Endothelial cell of umbilical vein (primary cell): ENCODE measurements around the gene KYAT1. TPM values are rescaled to one million over a fixed set of nuclear protein-coding genes. Genes with fewer than 3 reads are reported as not detected.

ENCODE experiments used
- BruUV-seq: library from RNA; stranded (reverse); fragments of 400-500 nt; replicated peaks from 2 replicates; lab custom pipeline; 2021; lab: Mats Ljungman, UMichigan
- CTCF ChIA-PET: fragments of 300-600, 350-600 bp; sonication (Branson Sonifier 250); formaldehyde crosslinking; loops from one replicate; lab custom pipeline; 2021; ENCODE audit warnings: antibody characterized with exemption, inconsistent platforms; lab: Charles Lee
- POLR2A ChIA-PET: fragments of 300-600, 350-600 bp; sonication (Branson Sonifier 250); formaldehyde crosslinking; loops from one replicate; lab custom pipeline; 2021; ENCODE audit warnings: antibody characterized with exemption, inconsistent platforms; lab: Charles Lee
- DNase-seq: peaks from one replicate; pipeline ENCODE4 v3.0.0-alpha.2; 2011; ENCODE audit warnings: low read depth, low spot score
- FAIRE-seq: peaks from 2 replicates; lab custom pipeline; 2011; peaks lifted over from hg19 to GRCh38; lab: Jason Lieb, UNC
- H2AFZ ChIP-seq: 2 replicates; pipeline ENCODE4 v1.6.0; 2012; ENCODE audit warnings: low read depth, low read length, control low read depth, inconsistent platforms
- H3K27ac ChIP-seq: 2 replicates; pipeline ENCODE4 v1.5.1; 2011; ENCODE audit warnings: low read depth, mild to moderate bottlenecking, control low read depth, low read length, moderate library complexity; ENCODE audit not compliant: insufficient read depth
- H3K27me3 ChIP-seq, 2 experiments: 2 replicates each; pipeline versions ENCODE4 v1.6.0 to v1.6.1; 2011; ENCODE audit warnings: low read length in 2 of 2, mixed read lengths in 1 of 2; ENCODE audit not compliant: control insufficient read depth in 2 of 2, insufficient read depth in 2 of 2
- H3K36me3 ChIP-seq, 2 experiments: 2 replicates in 1 of 2; 3 replicates in 1 of 2; pipeline ENCODE4 v1.5.1; 2011; ENCODE audit warnings: low read length in 2 of 2, mild to moderate bottlenecking in 1 of 2, moderate library complexity in 1 of 2; ENCODE audit not compliant: control insufficient read depth in 2 of 2, insufficient read depth in 2 of 2; ENCODE audit errors: extremely low read depth in 1 of 2
- H3K4me1 ChIP-seq: 3 replicates; pipeline ENCODE4 v1.5.1; 2011; ENCODE audit warnings: mild to moderate bottlenecking, low read length; ENCODE audit not compliant: control insufficient read depth, insufficient read depth; ENCODE audit errors: extremely low read depth
- H3K4me2 ChIP-seq: 2 replicates; pipeline ENCODE4 v1.6.1; 2011; ENCODE audit warnings: low read length, control low read depth, mixed read lengths; ENCODE audit not compliant: insufficient read depth
- H3K4me3 ChIP-seq, 3 experiments: fragments of 200-600 bp in 1 of 3; sonication (generic), shearing (Covaris generic) in 1 of 3; replicated peaks in 1 of 3; 2 replicates each; pipeline ENCODE4 v1.5.1; 2011 to 2016; ENCODE audit warnings: control low read depth in 3 of 3, low read length in 3 of 3, mild to moderate bottlenecking in 2 of 3, inconsistent platforms in 1 of 3, low read depth in 1 of 3, moderate library complexity in 1 of 3; ENCODE audit not compliant: insufficient read depth in 1 of 3
- H3K79me2 ChIP-seq: 2 replicates; pipeline ENCODE4 v1.6.0; 2012; ENCODE audit warnings: low read length, inconsistent platforms; ENCODE audit not compliant: control insufficient read depth, insufficient read depth
- H3K9ac ChIP-seq: replicated peaks from 2 replicates; pipeline ENCODE3; 2011; ENCODE audit warnings: low read length, control low read depth; ENCODE audit not compliant: insufficient read depth; ENCODE audit errors: extremely low read depth
- H3K9me1 ChIP-seq: replicated peaks from 3 replicates; pipeline ENCODE4 v1.6.0; 2011; ENCODE audit warnings: mild to moderate bottlenecking, low read length; ENCODE audit not compliant: control insufficient read depth, insufficient read depth; ENCODE audit errors: extremely low read depth
- H3K9me3 ChIP-seq: replicated peaks from 2 replicates; pipeline ENCODE4 v1.5.1; 2012; ENCODE audit warnings: low read length, inconsistent platforms; ENCODE audit not compliant: control insufficient read depth, insufficient read depth
- H4K20me1 ChIP-seq: replicated peaks from 2 replicates; pipeline ENCODE3; 2011; ENCODE audit warnings: mild to moderate bottlenecking, low read length; ENCODE audit not compliant: control insufficient read depth, insufficient read depth; ENCODE audit errors: extremely low read depth
- EZH2 ChIP-seq: IDR thresholded peaks from 2 replicates; pipeline ENCODE4 v1.6.1; 2012; ENCODE audit warnings: borderline replicate concordance, low read depth, mild to moderate bottlenecking, moderate library complexity, low read length, inconsistent platforms; ENCODE audit not compliant: severe bottlenecking
- FOS ChIP-seq: IDR thresholded peaks from 2 replicates; pipeline ENCODE4 v1.6.1; 2011; ENCODE audit warnings: mild to moderate bottlenecking, low read length, moderate library complexity, borderline replicate concordance; ENCODE audit not compliant: insufficient read depth
- GATA2 ChIP-seq: IDR thresholded peaks from 2 replicates; pipeline ENCODE4 v1.7.0; 2011; ENCODE audit warnings: low read depth, mild to moderate bottlenecking, moderate library complexity, mixed read lengths, low read length; ENCODE audit not compliant: insufficient read length, insufficient read depth
- JUN ChIP-seq: IDR thresholded peaks from 2 replicates; pipeline ENCODE4 v1.6.1; 2011; ENCODE audit warnings: borderline replicate concordance, low read depth; ENCODE audit not compliant: insufficient read length, insufficient read depth
- MYC ChIP-seq: IDR thresholded peaks from one replicate; pipeline ENCODE4 v1.6.1; 2011; ENCODE audit warnings: mild to moderate bottlenecking, low read depth, low read length
- POLR2A ChIP-seq: IDR thresholded peaks from 2 replicates; pipeline ENCODE4 v1.6.1; 2012; ENCODE audit warnings: low read depth, mild to moderate bottlenecking, control low read depth, low read length
- POLR2AphosphoS5 ChIP-seq: IDR thresholded peaks from 2 replicates; pipeline ENCODE4 v1.6.1; 2012; ENCODE audit warnings: low read depth, mild to moderate bottlenecking, control low read depth, low read length, moderate library complexity; ENCODE audit not compliant: insufficient read depth
- dilution Hi-C: fragments of 300-500 bp; cut with MboI; formaldehyde crosslinking; loops from one replicate; pipeline ENCODE4 v1.15.0; 2019; ENCODE audit warnings: low sequenced_read_pairs; ENCODE audit not compliant: extremely low pct_ligation_motif_present
- intact Hi-C: fragments of 100-400 bp; cut with micrococcal nuclease; formaldehyde crosslinking; loops from one replicate; pipeline ENCODE4 v1.10.0; 2022
- polyA plus RNA-seq, 4 experiments: library from polyadenylated mRNA; depleted of rRNA in 3 of 4; stranded (reverse) in 3 of 4; unstranded in 1 of 4; fragments of >200 nt; gene quantifications; 2 replicates each; pipeline versions ENCODE4 v1.2.1 to v1.2.3, GENCODE V29; 2011 to 2012; ENCODE audit warnings: missing spikeins in 1 of 4
- total RNA-seq: library from RNA; stranded (reverse); gene quantifications from 2 replicates; pipeline ENCODE4 v1.2.3, GENCODE V29; 2021
- TF ChIP-seq, protein P1 (sequence below): IDR thresholded peaks from 2 replicates; pipeline ENCODE4 v1.6.1; 2011; ENCODE audit not compliant: insufficient read depth, insufficient read length
- TF ChIP-seq, protein P2 (sequence below), 2 donors: IDR thresholded peaks; 1 replicate in 1 of 2; 2 replicates in 1 of 2; pipeline ENCODE4 v1.5.1; 2011; ENCODE audit warnings: low read length in 2 of 2, mild to moderate bottlenecking in 2 of 2, moderate library complexity in 2 of 2, control low read depth in 1 of 2, inconsistent platforms in 1 of 2, low read depth in 1 of 2; ENCODE audit not compliant: insufficient read depth in 1 of 2; ENCODE audit errors: extremely low read depth in 1 of 2

Gene KYAT1
- total and polyA plus RNA-seq, 2 donors (not counting 3 experiments of a cell fraction or from before 2014, with no cell fraction given) = 7.2 to 9.6 TPM

DNA sequence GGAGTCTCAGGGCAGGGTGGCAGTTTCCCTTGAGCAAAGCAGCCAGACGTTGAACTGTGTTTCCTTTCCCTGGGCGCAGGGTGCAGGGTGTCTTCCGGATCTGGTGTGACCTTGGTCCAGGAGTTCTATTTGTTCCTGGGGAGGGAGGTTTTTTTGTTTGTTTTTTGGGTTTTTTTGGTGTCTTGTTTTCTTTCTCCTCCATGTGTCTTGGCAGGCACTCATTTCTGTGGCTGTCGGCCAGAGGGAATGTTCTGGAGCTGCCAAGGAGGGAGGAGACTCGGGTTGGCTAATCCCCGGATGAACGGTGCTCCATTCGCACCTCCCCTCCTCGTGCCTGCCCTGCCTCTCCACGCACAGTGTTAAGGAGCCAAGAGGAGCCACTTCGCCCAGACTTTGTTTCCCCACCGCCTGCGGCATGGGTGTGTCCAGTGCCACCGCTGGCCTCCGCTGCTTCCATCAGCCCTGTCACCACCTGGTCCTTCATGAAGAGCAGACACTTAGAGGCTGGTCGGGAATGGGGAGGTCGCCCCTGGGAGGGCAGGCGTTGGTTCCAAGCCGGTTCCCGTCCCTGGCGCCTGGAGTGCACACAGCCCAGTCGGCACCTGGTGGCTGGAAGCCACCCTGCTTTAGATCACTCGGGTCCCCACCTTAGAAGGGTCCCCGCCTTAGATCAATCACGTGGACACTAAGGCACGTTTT is 35.5 kb upstream of the KYAT1 start:
- Histone ChIP-seq H3K9me3 (no peaks in the 10 kb centered on the region), H3K27ac (peak overlapping the region; percentile 30), H3K4me3 (no peak overlapping the region), H3K36me3 (peaks cover 15 to 23% of the 10 kb centered on the region in 2 experiments), H2AFZ (no peak overlapping the region), H3K4me1 (peaks cover 65% of the 10 kb centered on the region), H3K9ac (no peak overlapping the region), H3K4me2 (no peak overlapping the region), H3K79me2 (peaks cover 36% of the 10 kb centered on the region), H4K20me1 (no peaks in the 10 kb centered on the region), H3K27me3 (no peaks in the 10 kb centered on the region), H3K9me1 (no peaks in the 10 kb centered on the region)
- ChIA-PET POLR2A (no interaction called here), CTCF (interaction anchor here (0.7 to 1.8 kb wide), 3 partner anchors 10 to 55 kb away, joined by 4 to 5 read pairs (median 4); no protein-coding TSS in a partner anchor)
- DNase-seq = peak; percentile 86
- TF ChIP-seq GATA2 (no peak), POLR2AphosphoS5 (peak; percentile 89)
- dilution Hi-C loops = no loop called here
- intact Hi-C loops = no loop called here
- TSS peak; percentile 53 for BruUV-seq
- peak; percentile 94 for FAIRE-seq

DNA sequence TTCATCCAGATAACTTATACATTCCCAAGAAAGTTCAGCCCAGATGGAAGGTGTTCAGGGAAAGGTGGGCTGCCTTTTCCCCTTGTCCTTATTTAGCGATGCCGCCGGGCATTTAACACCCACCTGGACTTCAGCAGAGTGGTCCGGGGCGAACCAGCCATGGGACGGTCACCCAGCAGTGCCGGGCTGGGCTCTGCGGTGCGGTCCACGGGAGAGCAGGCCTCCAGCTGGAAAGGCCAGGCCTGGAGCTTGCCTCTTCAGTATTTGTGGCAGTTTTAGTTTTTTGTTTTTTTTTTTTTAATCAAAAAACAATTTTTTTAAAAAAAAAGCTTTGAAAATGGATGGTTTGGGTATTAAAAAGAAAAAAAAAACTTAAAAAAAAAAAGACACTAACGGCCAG is 35.0 kb upstream of the KYAT1 start:
- BruUV-seq = no TSS peak
- Histone ChIP-seq H3K4me3 (no peak overlapping the region), H3K9me1 (no peaks in the 10 kb centered on the region), H3K9ac (no peak overlapping the region), H3K27ac (peak overlapping the region; percentile 30), H3K4me1 (peaks cover 68% of the 10 kb centered on the region), H3K4me2 (no peak overlapping the region), H3K27me3 (no peaks in the 10 kb centered on the region), H3K36me3 (peaks cover 15 to 23% of the 10 kb centered on the region in 2 experiments), H3K79me2 (peaks cover 39% of the 10 kb centered on the region), H2AFZ (no peak overlapping the region), H4K20me1 (no peaks in the 10 kb centered on the region), H3K9me3 (no peaks in the 10 kb centered on the region)
- intact Hi-C loops (no loop called here), dilution Hi-C loops (no loop called here)
- DNase-seq = no peak
- FAIRE-seq = no peak
- ChIA-PET CTCF (interaction anchor here (0.7 to 1.8 kb wide), 4 partner anchors 11 to 55 kb away, joined by 4 to 5 read pairs (median 4); no protein-coding TSS in a partner anchor), POLR2A (no interaction called here)
- TF ChIP-seq GATA2 = no peak
- TF ChIP-seq MYC = no peak
- TF ChIP-seq, protein P1, sequence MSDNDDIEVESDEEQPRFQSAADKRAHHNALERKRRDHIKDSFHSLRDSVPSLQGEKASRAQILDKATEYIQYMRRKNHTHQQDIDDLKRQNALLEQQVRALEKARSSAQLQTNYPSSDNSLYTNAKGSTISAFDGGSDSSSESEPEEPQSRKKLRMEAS = no peak
- no peak for TF ChIP-seq POLR2A
- TF ChIP-seq, protein P2, sequence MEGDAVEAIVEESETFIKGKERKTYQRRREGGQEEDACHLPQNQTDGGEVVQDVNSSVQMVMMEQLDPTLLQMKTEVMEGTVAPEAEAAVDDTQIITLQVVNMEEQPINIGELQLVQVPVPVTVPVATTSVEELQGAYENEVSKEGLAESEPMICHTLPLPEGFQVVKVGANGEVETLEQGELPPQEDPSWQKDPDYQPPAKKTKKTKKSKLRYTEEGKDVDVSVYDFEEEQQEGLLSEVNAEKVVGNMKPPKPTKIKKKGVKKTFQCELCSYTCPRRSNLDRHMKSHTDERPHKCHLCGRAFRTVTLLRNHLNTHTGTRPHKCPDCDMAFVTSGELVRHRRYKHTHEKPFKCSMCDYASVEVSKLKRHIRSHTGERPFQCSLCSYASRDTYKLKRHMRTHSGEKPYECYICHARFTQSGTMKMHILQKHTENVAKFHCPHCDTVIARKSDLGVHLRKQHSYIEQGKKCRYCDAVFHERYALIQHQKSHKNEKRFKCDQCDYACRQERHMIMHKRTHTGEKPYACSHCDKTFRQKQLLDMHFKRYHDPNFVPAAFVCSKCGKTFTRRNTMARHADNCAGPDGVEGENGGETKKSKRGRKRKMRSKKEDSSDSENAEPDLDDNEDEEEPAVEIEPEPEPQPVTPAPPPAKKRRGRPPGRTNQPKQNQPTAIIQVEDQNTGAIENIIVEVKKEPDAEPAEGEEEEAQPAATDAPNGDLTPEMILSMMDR (IDR thresholded peaks at IDR 0.05; ENCODE audit: extremely low read depth in 1 of 2, insufficient read depth in 1 of 2, low read depth in 1 of 2, low read length in 2 of 2) = no peak
- TF ChIP-seq EZH2 = no peak
- TF ChIP-seq POLR2AphosphoS5 = no peak
- no peak for TF ChIP-seq JUN
- no peak for TF ChIP-seq FOS
